Measurements from ENCODE around the gene JMY.
"Not testable (repeated sequence)": the region's sequence is repeated elsewhere in the genome, so short reads cannot be mapped to it uniquely, and the experiment has no call there.

The JMY gene

DNA sequence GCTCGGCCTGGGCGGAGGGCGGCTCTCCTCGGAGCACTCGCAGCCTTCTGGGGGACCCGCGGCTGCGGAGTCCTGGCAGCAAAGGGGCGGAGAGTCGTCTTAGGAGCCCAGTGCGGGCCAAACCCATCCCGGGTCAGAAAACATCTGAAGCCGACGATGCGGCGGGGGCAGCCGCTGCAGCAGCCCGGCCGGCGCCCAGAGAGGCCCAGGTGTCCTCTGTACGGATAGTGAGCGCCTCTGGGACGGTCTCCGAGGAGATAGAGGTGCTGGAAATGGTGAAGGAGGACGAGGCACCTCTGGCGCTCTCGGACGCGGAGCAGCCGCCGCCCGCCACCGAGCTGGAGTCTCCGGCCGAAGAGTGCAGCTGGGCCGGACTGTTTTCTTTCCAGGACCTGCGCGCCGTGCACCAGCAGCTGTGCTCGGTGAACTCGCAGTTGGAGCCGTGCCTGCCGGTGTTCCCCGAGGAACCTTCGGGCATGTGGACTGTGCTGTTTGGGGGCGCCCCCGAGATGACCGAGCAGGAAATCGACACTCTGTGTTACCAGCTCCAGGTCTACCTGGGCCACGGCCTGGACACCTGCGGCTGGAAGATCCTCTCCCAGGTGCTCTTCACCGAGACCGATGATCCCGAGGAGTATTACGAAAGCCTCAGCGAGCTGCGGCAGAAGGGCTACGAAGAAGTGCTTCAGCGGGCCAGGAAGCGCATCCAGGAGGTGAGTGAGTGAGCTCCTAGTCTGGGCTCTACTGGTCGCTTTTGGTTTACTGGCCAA is 1.2 kb downstream of the JMY start:
- DNase-seq (ENCODE audit: low spot score): peak; percentile 50

DNA sequence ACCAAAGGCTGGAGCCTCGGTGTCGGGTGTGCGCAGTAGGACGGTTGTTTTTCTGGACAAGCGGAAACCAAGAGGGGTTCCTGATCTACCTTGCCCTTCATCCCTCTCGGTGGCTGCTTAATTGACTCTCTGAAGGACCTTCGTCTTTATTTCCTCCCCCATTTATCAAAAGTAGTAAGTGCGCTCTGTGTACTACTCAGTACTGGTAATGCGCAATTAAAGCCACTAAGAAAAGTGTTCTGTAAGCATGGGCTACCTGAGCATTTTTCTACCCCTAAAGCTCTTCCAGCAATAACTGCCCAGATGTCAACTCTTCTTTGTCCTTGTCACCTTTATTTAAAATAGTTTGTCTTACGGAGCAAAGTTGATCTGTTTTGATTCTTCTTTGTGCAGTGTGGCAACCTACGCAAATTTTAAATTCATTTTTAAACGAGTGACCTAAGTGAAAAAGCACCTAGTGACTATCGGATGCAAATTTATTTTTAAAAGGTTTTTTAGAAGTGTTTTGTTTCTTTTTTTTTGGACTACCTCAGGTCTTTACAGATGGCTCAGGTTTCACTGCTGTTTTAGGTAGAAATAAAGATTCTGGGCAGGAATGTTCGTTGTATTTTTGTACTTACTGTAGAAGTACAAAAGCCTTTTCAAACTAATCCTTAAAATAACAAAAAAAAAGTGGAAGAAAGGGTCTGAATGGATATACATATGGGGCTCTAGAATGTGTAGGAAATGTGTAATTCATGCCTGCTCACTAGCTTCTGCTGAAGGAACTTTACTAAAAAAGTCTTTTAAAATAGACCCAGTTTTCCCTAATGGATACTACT is 2.0 kb downstream of the JMY start:
- DNase-seq (ENCODE audit: low spot score): no peak

DNA sequence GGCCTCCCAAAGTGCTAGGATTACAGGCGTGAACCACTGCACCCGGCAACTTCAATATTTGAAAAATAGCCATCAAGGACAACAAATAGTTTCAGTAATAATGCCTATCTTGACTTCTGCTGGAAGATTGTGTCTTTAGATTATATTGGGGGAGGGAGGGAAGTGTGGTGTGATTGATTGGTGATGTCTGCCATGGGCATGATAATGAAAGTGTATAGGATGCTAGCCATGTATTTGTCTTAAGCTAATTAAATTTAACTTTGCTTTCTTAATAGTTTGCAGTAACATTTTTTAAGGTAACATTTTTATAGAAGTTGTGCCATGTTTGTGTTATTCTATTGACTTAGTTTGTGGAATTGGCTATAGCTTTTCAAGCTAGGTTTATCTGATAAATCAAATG is 4.6 kb downstream of the JMY start:
- DNase-seq (ENCODE audit: low spot score): no peak

DNA sequence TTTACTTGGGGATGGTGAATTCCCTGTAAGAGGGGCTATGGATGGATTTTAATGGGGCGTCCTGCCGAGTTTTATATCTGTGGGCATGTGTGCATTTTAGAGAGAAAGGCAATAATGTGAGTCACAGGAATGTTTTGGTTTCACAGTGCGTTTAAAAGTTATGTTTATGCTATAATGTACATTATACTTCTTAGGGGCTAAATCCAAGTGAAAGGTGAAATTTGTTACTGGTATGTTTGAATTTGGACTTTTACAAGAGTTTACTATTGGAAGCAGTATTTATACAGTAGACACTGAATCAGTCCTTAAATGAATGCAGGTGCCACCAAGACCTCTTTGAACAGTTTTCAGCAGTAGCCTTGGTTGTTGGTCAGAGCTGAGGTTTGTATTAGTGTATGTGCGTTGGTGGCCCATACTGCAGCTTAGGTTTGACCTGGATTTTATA is 5.6 kb downstream of the JMY start:
- DNase-seq (ENCODE audit: low spot score): no peak

DNA sequence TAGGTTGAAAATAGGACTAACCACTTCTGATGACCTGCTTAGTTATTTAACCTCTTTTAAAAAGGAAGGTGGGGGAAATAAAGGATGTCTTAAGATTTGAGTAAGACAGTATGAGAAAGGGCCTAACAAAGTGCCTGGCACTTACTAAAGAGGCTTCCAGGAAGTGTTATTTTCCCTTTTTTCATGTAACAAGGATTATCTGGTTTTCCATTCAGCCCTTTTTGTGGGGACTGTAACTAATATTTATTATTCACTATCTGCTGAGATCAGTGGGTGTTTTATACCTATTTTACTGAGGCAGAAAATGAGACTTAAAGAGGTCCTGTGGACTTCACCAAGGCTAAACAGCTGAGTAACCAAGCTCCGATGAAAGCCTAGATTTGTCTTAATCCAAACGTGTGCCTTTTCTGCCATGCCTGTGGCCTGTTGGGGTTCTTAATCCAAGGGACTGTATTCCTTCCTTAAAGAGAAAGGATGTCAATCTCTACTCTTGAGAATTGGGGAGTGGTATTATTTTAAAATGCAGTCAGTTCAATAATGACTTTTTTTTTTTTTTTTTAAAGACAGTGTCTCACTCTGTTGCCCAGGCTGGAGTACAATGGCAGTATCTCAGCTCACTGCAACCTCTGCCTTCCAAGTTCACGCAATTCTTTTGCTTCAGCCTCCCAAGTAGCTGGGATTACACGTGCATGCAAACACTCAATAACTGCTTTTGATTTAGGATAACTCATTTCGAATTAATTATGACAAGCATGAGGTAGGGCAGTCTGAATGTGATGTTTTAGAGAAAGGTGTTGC is 6.5 kb downstream of the JMY start:
- DNase-seq (ENCODE audit: low spot score): no peak

DNA sequence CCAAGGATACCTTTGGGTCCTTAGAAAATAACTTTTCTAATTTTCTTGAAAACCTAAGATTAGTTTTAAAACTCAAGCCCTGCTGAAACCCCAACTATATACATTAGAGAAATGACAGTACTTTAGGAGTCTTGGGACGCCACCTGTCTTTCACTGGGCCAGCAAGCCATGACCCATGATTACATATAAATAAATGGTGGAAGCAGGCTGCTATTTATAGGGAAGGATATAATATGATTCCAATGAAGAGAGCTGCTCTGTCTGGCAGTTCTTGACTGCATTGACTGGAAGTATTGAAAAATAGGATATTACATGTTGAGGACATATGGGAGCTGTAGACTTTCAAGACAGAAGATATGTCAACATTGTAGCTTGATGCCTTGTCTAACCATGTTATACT is 7.3 kb downstream of the JMY start:
- DNase-seq (ENCODE audit: low spot score): no peak

DNA sequence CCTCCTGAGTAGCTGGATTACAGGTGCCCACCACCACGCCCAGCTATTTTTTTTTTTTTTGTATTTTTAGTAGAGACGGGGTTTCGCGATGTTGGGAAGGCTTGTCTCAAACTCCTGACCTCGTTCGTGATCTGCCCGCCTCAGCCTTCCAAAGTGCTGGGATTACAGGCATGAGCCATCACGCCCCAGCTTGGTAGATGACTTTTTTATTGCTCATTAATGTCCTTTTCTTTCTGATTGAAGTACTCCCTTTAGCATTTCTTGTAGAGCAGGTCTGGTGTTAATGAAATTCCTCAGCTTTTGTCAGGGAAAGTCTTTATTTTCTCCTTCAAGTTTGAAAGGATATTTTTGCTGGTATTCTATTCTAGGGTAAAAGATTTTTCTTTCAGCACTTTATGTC is 18.1 kb downstream of the JMY start:
- DNase-seq (ENCODE audit: low spot score): not testable (repeated sequence)

DNA sequence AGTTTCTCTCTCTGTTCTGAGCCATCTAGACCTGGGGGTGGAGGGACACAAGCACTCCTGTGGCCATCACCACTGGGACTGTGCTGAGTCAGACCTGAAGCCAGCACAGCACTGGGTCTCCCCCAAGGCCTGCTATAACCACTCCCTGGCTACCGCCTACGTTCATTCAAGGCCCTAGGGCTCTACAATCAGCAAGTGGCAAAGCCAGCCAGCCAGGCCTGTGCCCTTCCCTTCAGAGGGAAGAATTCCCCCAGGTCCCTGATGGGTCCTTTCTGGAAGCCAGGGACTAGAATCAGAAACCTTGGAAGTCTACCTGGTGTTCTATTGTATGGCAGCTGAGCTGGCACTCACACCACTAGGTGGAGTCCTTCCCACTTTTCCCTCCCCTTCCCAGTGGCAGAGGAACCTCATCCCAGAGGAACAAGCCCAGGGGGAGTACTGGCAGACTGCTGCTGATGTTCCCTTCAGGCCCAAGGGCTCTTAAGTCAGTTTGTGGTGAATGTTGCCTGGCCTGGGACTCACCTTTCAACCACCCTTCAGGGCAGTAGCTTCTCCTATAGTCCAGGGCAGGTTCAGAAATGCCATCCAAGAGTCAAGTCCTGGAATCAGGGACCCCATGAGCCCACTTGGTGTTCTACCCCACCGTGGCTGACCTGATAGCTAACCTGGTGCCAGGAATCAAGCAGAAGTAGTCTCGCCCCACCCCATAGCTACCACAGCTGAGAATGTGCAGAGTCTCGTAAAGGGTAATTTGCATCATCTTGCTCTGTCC is 20.0 kb downstream of the JMY start:
- DNase-seq (ENCODE audit: low spot score): no peak

DNA sequence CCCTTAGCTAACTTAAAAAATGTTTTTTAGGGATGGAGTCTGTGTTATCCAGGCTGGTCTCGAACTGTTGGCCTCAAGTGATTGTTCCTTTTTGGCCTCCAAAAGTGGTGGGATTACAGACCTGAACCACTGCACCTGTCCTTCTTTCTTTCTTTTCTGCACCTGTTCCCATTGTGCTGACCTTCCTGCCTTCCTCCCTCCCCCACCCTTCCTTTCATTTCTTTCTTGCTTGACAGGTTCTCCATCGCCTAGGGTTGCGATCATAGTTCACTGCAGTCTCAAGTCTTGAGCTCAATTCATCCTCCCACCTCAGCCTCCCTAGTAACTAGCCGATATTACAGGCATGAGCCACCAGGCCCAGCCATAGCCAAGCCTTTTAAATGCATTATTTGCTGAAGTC is 20.6 kb downstream of the JMY start:
- no peak for DNase-seq (ENCODE audit: low spot score)

DNA sequence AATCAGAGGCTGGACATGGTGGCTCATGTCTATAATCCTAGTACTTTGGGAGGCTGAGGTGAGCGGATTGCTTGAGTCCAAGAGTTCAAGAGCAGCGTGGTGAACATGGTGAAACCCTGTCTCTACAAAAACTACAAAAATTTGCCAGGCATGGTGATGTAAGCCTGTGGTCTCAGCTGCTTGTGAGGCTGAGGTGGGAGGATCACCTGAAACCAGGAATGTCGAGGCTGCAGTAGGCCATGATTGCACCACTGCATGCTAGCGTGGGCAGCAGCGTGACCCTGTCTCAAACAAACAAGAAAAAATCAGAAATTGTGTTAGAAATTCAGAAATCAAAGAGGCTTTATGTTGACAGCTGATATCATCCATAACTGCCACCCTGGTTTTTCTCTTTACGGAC is 21.4 kb downstream of the JMY start:
- no peak for DNase-seq (ENCODE audit: low spot score)

DNA sequence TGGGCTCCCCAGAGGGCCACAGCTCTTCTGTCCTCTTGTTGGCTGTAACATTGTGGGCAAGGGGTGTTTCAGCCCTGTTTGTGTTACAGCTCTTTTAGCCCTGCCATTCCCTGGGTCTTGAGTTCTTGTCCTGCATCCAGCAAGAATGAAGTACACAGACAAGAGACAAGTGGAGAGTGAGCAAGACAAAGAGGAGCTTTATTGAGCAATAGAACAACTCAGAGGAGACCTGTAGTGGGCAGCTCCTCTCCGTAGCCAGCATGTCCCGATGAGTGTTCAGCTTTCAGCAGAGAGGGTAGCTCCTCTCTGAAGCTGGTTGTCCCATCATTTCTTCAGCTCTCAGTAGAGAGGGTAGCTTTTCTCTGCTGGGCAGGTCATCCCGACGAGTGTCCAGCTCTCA is 22.9 kb downstream of the JMY start:
- no peak for DNase-seq (ENCODE audit: low spot score)

DNA sequence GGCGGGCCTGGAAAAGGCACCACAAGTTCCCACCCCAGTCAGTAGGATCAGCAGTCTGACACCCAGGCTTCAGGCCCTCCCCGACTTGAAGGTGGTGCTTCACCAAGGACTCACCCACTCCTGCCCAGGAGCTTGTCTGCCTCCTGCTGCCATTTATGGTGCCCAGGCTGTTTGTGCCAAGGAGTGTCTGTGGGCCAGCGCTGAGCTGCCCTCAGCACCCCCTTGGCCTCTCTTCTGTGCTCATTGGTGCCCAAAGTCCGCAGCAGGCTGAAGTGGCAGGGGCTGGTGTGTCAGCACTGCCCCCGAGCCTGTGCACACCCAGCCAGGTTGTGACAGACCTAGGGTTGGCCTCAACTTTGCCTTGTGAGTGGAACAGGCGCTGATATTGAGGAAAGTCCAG is 23.5 kb downstream of the JMY start:
- no peak for DNase-seq (ENCODE audit: low spot score)

DNA sequence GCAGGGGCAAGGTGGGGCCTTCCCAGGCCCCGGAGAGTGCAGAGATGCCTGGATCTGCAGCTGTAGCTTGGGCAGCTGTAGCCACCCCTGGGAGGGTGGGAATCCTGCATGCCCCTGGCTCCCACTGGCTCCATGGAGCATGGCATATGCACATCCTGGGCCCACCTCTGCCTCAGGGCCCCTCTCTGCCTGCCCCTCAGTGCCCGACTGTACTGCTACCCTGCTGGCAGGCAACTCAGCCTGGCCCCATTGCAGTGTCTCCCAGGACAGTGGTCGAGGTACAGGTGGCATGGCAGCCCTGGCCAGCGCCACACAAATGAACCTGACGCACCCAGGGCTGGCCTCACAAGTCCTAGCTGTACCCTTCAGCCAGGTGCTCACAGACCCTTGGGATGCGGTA is 23.9 kb downstream of the JMY start:
- no peak for DNase-seq (ENCODE audit: low spot score)

DNA sequence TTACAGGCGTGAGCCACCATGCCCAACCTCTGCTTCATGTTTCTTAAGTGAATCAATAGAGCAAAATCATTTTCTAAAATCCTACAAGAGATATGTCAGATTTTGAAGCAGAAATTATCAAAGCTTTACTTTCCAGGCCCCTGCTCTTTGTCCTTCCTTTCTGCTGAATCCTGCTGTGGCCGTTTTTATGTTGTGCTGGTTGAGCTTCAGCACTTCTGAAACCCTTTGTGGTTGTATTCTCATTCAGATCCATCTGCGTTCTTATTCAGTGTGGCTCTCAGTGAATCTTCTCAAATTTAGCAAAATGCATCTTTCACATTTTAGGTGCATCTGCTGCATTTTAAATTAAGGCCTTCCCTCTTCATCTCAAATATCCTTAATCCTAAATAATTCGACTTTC is 26.0 kb downstream of the JMY start:
- no peak for DNase-seq (ENCODE audit: low spot score)

DNA sequence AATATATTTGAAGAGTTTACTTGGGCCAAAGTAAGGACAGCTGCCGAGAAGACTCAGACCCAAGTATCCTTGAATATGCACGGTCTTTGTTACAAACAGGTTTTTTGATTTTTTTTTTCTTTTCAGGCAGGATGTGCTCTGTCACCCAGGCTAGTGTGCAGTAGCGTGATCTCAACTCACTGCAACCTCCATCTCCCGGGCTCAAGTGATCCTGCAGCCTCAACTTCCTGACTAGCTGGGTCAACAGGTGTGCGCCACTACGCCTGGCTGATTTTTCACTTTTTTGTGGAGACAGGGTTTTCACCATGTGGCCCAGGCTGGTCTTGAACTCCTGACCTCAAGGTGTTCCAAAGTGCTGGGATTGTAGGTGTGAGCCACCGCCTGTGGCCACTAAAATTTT is 27.4 kb downstream of the JMY start:
- DNase-seq (ENCODE audit: low spot score): no peak

DNA sequence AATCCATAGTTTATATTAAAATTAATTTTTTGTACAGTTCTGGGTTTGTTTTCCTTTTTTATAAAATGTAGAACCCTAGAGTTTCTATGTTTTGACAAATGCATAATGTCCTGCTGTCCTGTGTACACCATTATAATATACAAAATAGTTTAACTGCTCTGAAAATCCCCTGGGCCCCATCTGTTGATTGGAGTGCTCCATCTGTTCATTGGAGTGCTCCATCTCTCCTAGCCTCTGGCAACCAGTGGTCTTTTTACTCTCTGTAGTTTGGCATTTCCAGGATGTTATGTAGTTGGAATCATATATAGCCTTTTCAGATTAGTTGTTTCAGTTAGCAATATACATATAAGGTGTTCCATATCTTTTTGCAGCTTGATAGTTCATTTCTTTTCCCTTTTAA is 31.2 kb downstream of the JMY start:
- DNase-seq (ENCODE audit: low spot score): no peak

DNA sequence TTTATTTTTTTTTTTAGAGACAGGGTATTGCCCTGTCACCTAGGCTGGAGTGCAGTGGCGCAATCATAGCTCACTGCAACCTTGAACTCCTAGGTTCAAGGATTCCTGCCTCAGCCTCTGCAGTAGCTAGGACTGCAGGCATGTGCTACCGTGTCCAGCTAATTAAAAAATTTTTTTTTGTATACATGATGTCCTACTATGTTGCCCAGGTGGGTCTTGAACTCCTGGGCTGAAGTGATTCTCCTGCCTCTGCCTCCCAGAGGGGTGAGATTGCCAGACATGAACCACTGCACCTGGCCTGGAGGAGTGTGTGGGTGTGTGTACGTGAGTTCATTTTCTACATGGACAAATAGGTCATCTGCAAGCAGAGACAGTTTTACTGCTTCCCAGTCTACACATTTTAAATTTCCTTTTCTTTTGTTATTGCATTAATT is 33.8 kb downstream of the JMY start:
- DNase-seq (ENCODE audit: low spot score): no peak

DNA sequence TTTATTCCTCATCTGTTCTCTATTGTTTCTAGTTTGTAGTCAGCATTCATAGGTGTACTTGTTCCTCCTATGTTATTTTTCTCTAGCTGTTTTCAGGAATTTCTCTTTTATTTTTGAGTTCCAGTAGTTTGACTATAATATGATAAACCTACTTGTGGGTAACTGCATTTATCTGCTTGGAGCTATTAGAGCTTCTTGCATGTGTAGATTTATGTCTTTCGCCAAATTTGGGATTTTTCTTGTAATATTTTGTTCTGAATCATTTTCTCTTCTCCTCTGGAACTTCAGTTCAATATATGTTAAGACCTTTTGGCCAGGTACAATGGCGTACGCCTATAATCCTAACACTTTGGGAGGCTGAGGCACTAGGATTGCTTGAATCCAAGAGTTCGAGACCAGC is 37.4 kb downstream of the JMY start:
- no peak for DNase-seq (ENCODE audit: low spot score)

DNA sequence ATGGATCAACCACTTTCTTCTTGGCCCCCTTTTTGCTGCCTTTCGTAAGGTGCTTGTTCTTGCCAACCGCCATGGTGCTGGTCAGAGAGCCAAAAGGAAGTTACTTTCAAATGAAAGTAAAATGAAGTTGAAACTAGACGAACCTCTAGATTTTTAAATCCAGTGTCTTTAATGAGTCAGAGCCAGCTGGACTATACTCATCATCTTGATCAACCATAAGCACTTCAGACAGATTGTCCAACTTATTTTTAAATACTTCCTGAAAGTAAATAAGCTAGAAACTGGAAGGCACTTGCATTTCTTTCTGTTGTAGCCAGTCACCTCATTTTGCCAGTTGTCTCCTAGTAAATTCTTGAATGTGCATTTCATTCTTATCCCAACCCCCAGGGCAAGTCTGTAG is 48.9 kb downstream of the JMY start:
- DNase-seq (ENCODE audit: low spot score): no peak

DNA sequence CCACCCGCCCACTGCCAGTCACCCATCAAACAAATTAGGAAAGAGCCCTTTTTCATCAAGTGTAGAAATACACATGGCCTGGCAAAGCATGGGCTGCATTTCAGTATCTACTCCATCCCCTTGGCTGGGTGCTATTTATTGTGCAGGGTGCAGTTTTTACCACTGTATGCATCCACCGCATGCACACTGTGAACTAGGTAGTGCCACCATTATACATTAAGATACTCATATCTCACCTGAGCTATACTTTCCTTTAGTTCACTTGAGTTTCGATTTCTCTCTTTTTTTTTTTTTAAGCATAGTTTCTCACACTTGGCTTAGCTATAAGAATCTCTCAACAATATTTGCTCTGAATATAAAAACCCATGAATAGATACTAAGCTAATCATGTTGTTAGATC is 49.4 kb downstream of the JMY start:
- no peak for DNase-seq (ENCODE audit: low spot score)

DNA sequence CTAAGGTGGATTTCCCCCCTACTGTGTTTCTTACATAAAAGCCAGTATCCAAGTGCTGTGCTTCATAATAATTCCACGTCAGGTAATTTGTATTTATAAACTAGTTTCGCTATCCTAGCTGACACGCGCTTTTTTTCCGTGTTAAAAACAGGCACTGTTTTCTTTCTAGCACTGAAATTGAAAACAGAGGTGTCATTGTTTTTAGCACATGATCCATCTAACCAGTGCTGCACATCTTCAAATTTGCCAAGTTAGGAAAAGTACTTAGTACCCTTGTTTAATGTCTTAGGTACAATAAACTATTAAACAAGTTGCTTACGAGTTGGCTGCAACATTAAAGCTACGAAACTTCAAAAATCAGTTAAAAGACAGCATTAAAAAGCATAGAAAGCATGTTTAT is 49.9 kb downstream of the JMY start:
- no peak for DNase-seq (ENCODE audit: low spot score)

DNA sequence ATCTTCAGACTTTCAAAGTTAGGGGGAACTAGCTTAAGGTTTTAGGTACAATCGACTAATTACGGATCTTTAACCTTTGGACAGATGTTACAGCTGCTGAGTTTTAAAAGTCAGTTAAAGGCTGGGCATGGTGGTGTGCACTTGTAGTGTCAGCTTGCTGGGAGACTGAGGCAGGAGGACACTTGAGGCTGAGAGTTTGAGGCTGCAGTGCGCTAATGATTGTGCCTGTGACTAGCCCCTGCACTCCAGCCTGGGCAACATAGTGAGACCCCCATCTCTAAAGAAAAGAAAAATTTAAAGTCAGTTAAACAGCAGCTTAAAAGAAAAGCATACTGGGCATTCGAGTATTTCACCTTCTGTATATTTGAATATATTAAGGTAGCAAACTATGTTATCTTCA is 51.4 kb downstream of the JMY start:
- no peak for DNase-seq (ENCODE audit: low spot score)
